ENCODE measurements around the gene NGLY1. TPM values are rescaled to one million over a fixed set of nuclear protein-coding genes. Genes with fewer than 3 reads are reported as not detected.

NGLY1 gene
- total RNA-seq, 6 donors from 2014 or later: 17.8 to 58.1 (median 32.5) TPM

- WGBS, 2 donors: 88 to 96% methylated on average over 1 of the region's 1 CpG
- H3K27me3 ChIP-seq: no peaks in the 10 kb centered on the region
- ATAC-seq (ENCODE audit: low FRiP score in 2 of 2): no peak
- no peak overlapping the region for H3K27ac ChIP-seq
- peaks cover 0 to 5% (median 0%) of the 10 kb centered on the region in 4 donors for H3K9me3 ChIP-seq
- H3K4me3 ChIP-seq: no peak overlapping the region
- peaks cover 17 to 27% (median 20%) of the 10 kb centered on the region in 4 donors for H3K4me1 ChIP-seq
- H3K36me3 ChIP-seq: no peaks in the 10 kb centered on the region
- no peak for DNase-seq
- TF ChIP-seq EP300 (IDR thresholded peaks at IDR 0.05): no peak
- TF ChIP-seq POLR2AphosphoS5 (IDR thresholded peaks at IDR 0.05): no peak
- TF ChIP-seq, protein P1, sequence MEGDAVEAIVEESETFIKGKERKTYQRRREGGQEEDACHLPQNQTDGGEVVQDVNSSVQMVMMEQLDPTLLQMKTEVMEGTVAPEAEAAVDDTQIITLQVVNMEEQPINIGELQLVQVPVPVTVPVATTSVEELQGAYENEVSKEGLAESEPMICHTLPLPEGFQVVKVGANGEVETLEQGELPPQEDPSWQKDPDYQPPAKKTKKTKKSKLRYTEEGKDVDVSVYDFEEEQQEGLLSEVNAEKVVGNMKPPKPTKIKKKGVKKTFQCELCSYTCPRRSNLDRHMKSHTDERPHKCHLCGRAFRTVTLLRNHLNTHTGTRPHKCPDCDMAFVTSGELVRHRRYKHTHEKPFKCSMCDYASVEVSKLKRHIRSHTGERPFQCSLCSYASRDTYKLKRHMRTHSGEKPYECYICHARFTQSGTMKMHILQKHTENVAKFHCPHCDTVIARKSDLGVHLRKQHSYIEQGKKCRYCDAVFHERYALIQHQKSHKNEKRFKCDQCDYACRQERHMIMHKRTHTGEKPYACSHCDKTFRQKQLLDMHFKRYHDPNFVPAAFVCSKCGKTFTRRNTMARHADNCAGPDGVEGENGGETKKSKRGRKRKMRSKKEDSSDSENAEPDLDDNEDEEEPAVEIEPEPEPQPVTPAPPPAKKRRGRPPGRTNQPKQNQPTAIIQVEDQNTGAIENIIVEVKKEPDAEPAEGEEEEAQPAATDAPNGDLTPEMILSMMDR (IDR thresholded peaks at IDR 0.05): no peak
- no peak for TF ChIP-seq POLR2A (IDR thresholded peaks at IDR 0.05)
Measured at GRCh38 chr3:25784971-25785370, 1.7 kb upstream of the NGLY1 start.

- Histone ChIP-seq H3K27me3 (no peaks in the 10 kb centered on the region), H3K36me3 (no peaks in the 10 kb centered on the region), H3K9me3 (peaks cover 0 to 5% (median 0%) of the 10 kb centered on the region in 4 donors), H3K4me1 (peaks cover 11 to 21% (median 17%) of the 10 kb centered on the region in 4 donors), H3K27ac (peak overlapping the region; percentile 90 to 98 (median 92)), H3K4me3 (peak overlapping the region; percentile 66 to 99 (median 84))
- WGBS, 2 donors: 11 to 33% methylated on average over 15 to 34 of the region's 34 CpGs
- DNase-seq (peak in 1 of 2 donors; percentile 60), ATAC-seq (ENCODE audit: low FRiP score in 2 of 2) (peak; percentile 71 to 76)
- TF ChIP-seq EP300 (IDR thresholded peaks at IDR 0.05): no peak
- TF ChIP-seq POLR2A (IDR thresholded peaks at IDR 0.05): no peak
- TF ChIP-seq, protein P1 (IDR thresholded peaks at IDR 0.05): no peak
- TF ChIP-seq POLR2AphosphoS5 (IDR thresholded peaks at IDR 0.05): no peak
Measured at GRCh38 chr3:25783661-25784512, 644 bp upstream of the NGLY1 start.

- Histone ChIP-seq H3K4me3 (peak overlapping the region; percentile 49 to 99 (median 81)), H3K9me3 (peaks cover 0 to 5% (median 0%) of the 10 kb centered on the region in 4 donors), H3K36me3 (peaks cover 0 to 7% (median under 1%) of the 10 kb centered on the region in 4 donors), H3K27ac (peak overlapping the region; percentile 90 to 98 (median 92)), H3K27me3 (no peaks in the 10 kb centered on the region), H3K4me1 (peaks cover 9 to 16% (median 13%) of the 10 kb centered on the region in 4 donors)
- ATAC-seq (ENCODE audit: low FRiP score in 2 of 2) (no peak), DNase-seq (no peak)
- TF ChIP-seq, protein P1 (IDR thresholded peaks at IDR 0.05): no peak
- no peak for TF ChIP-seq POLR2AphosphoS5 (IDR thresholded peaks at IDR 0.05)
- no peak for TF ChIP-seq POLR2A (IDR thresholded peaks at IDR 0.05)
- no peak for TF ChIP-seq EP300 (IDR thresholded peaks at IDR 0.05)
- 0% methylated on average over 13 to 14 of the region's 14 CpGs for WGBS, 2 donors
Measured at GRCh38 chr3:25782636-25782937, 656 bp downstream of the NGLY1 start.

DNA sequence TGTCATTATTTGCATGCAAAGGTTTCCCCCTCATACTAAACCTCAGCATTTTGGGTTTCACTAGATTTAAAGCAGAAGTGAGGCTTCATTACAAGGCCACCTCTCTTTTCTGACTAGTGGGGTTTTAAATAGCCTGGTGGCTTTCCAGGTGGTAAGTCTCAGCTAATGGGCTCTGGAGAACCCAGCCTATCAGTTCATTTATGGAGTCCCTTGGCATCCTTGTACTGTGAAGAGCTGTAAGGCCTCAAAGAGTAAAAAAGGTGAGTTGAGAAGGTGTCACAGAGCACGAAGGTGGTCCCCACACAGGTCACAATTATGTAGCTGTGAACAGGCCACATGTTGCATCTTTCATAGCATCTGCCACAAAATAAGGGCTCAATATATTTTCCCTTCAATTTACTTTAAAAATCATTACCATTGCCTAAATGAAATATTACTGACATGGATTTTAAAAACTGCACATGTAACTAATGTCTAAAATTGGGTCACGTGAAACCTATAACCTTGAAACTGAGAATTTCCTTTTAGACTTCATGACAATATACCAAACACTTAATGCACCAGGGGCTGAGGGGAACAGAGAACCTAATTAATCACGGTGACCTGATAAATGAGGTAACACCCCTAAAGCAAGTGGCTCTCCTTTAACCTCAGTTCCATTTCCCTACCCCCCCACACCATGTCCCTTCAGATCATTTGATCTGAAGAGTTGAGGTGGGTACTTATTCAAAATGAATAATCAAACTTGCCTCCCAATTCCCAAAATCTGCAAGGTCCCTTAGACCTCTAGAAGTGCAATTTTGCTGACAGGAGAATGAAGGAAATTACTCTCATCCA, 1.3 kb downstream of the NGLY1 start:
- H3K36me3 ChIP-seq: peaks cover 0 to 13% (median 4%) of the 10 kb centered on the region in 4 donors
- peaks cover 9 to 16% (median 13%) of the 10 kb centered on the region in 4 donors for H3K4me1 ChIP-seq
- peak overlapping the region in 3 of 4 donors; percentile 66 to 99 (median 96) for H3K4me3 ChIP-seq
- ATAC-seq (ENCODE audit: low FRiP score in 2 of 2) (no peak), DNase-seq (no peak)
- TF ChIP-seq, protein P1 (IDR thresholded peaks at IDR 0.05): no peak
- TF ChIP-seq POLR2AphosphoS5 (IDR thresholded peaks at IDR 0.05) (no peak), EP300 (IDR thresholded peaks at IDR 0.05) (no peak), POLR2A (IDR thresholded peaks at IDR 0.05) (no peak)
- H3K27me3 ChIP-seq: no peaks in the 10 kb centered on the region
- H3K9me3 ChIP-seq: peaks cover 0 to 5% (median 0%) of the 10 kb centered on the region in 4 donors
- 57 to 59% methylated on average over 3 of the region's 3 CpGs for WGBS, 2 donors
- peak overlapping the region in 1 of 4 donors; percentile 98 for H3K27ac ChIP-seq

Data from upper lobe of left lung (tissue), 6 donors.